ENCODE measurements around the gene WNT7B. TPM values are rescaled to one million over a fixed set of nuclear protein-coding genes. Genes with fewer than 3 reads are reported as not detected.

WNT7B gene
- total RNA-seq, 1 donor from 2014 or later: 14.2 TPM

- H3K4me3 Mint-ChIP-seq: no peak overlapping the region
- H3K9me3 Mint-ChIP-seq: no peaks in the 10 kb centered on the region
- H3K4me1 Mint-ChIP-seq: peaks cover 40% of the 10 kb centered on the region
- peaks cover 4% of the 10 kb centered on the region for H3K27me3 Mint-ChIP-seq (ENCODE audit: low read depth)
- no peak overlapping the region for H3K27ac Mint-ChIP-seq (ENCODE audit: unreplicated experiment)
- no peak for DNase-seq (ENCODE audit: low read depth, low spot score)
- TF ChIP-seq CTCF (conservative IDR thresholded peaks at IDR 0.05): no peak
- no peaks in the 10 kb centered on the region for H3K36me3 Mint-ChIP-seq (ENCODE audit: low read depth)
Observed at GRCh38 chr22:45884201-45885062, 92.5 kb downstream of the WNT7B start.

GRCh38 chr22:45883811-45884170, 93.2 kb downstream of the WNT7B start:
- Mint-ChIP-seq H3K27ac (ENCODE audit: unreplicated experiment) (no peak overlapping the region), H3K9me3 (no peaks in the 10 kb centered on the region), H3K4me1 (peaks cover 42% of the 10 kb centered on the region), H3K36me3 (ENCODE audit: low read depth) (no peaks in the 10 kb centered on the region), H3K27me3 (ENCODE audit: low read depth) (peaks cover 4% of the 10 kb centered on the region), H3K4me3 (no peak overlapping the region)
- DNase-seq (ENCODE audit: low read depth, low spot score): no peak
- no peak for TF ChIP-seq CTCF (conservative IDR thresholded peaks at IDR 0.05)

- Mint-ChIP-seq H3K27ac (ENCODE audit: unreplicated experiment) (no peak overlapping the region), H3K9me3 (no peaks in the 10 kb centered on the region), H3K4me1 (peaks cover 48% of the 10 kb centered on the region), H3K27me3 (ENCODE audit: low read depth) (peaks cover 4% of the 10 kb centered on the region), H3K4me3 (no peak overlapping the region), H3K36me3 (ENCODE audit: low read depth) (no peaks in the 10 kb centered on the region)
- no peak for DNase-seq (ENCODE audit: low read depth, low spot score)
- TF ChIP-seq CTCF (conservative IDR thresholded peaks at IDR 0.05): no peak
Observed at GRCh38 chr22:45882881-45883810, 93.8 kb downstream of the WNT7B start.

- no peak for DNase-seq (ENCODE audit: low read depth, low spot score)
- no peak overlapping the region for H3K27ac Mint-ChIP-seq (ENCODE audit: unreplicated experiment)
- TF ChIP-seq CTCF (conservative IDR thresholded peaks at IDR 0.05): no peak
- no peaks in the 10 kb centered on the region for H3K36me3 Mint-ChIP-seq (ENCODE audit: low read depth)
- no peaks in the 10 kb centered on the region for H3K9me3 Mint-ChIP-seq
- peaks cover 4% of the 10 kb centered on the region for H3K27me3 Mint-ChIP-seq (ENCODE audit: low read depth)
- H3K4me1 Mint-ChIP-seq: peaks cover 42% of the 10 kb centered on the region
- no peak overlapping the region for H3K4me3 Mint-ChIP-seq
Observed at GRCh38 chr22:45881524-45881875, 95.5 kb downstream of the WNT7B start.

- peaks cover 4% of the 10 kb centered on the region for H3K27me3 Mint-ChIP-seq (ENCODE audit: low read depth)
- H3K4me3 Mint-ChIP-seq: peak overlapping the region; percentile 45
- peak overlapping the region; percentile 27 for H3K27ac Mint-ChIP-seq (ENCODE audit: unreplicated experiment)
- TF ChIP-seq CTCF (conservative IDR thresholded peaks at IDR 0.05): no peak
- no peaks in the 10 kb centered on the region for H3K9me3 Mint-ChIP-seq
- peaks cover 37% of the 10 kb centered on the region for H3K4me1 Mint-ChIP-seq
- peak; percentile 63 for DNase-seq (ENCODE audit: low read depth, low spot score)
- no peaks in the 10 kb centered on the region for H3K36me3 Mint-ChIP-seq (ENCODE audit: low read depth)
Observed at GRCh38 chr22:45880716-45881523, 96.0 kb downstream of the WNT7B start.

Data from neural crest cell (in vitro differentiated cells).